Panc1 (cell line): ENCODE data around the gene ATP1B2. TPM values are rescaled to one million over a fixed set of nuclear protein-coding genes. Genes with fewer than 3 reads are reported as not detected.

ENCODE experiments used
- ATAC-seq: fragments of 200-7000 bp; cut with Tn5 transposase; 2 replicates; pipeline ENCODE4 v1.9.1; 2020; ENCODE audit warnings: mild to moderate bottlenecking, moderate library complexity
- BruUV-seq: library from RNA; stranded (reverse); fragments of 400-500 nt; replicated peaks from 2 replicates; lab custom pipeline; 2021; lab: Mats Ljungman, UMichigan
- CTCF ChIA-PET: fragments of 300-600 bp; sonication (Branson Sonifier 250); formaldehyde crosslinking; loops from one replicate; lab custom pipeline; 2022; ENCODE audit warnings: antibody characterized with exemption; lab: Charles Lee
- POLR2A ChIA-PET: fragments of 300-600 bp; sonication (Branson Sonifier 250); formaldehyde crosslinking; loops from one replicate; lab custom pipeline; 2022; ENCODE audit warnings: antibody characterized with exemption; lab: Charles Lee
- DNase-seq: peaks from one replicate; pipeline ENCODE4 v3.0.0-alpha.2; 2010; ENCODE audit warnings: low read depth, low spot score
- H3K27ac ChIP-seq: 2 replicates; pipeline ENCODE4 v1.5.1; 2011; ENCODE audit warnings: mild to moderate bottlenecking, low read length, inconsistent platforms
- H3K27me3 ChIP-seq: fragments of 200-500 bp; sonication (Bioruptor generic); 2 replicates; pipeline ENCODE4 v1.6.0; 2014; ENCODE audit warnings: low read length, inconsistent platforms; ENCODE audit not compliant: control insufficient read depth, insufficient read depth
- H3K36me3 ChIP-seq: fragments of 200-500 bp; sonication (Bioruptor generic); 2 replicates; pipeline ENCODE4 v1.5.1; 2014; ENCODE audit warnings: inconsistent platforms, mild to moderate bottlenecking, low read length, moderate library complexity; ENCODE audit not compliant: control insufficient read depth, insufficient read depth
- H3K4me1 ChIP-seq: 2 replicates; pipeline ENCODE4 v1.5.1; 2011; ENCODE audit warnings: inconsistent platforms, mild to moderate bottlenecking, low read length, moderate library complexity; ENCODE audit not compliant: control insufficient read depth, insufficient read depth
- H3K4me3 ChIP-seq, 2 experiments: 2 replicates each; pipeline ENCODE4 v1.5.1; 2011 to 2012; ENCODE audit warnings: low read depth in 2 of 2, low read length in 2 of 2, mild to moderate bottlenecking in 2 of 2, inconsistent platforms in 1 of 2, moderate library complexity in 1 of 2
- H3K9me3 ChIP-seq: fragments of 200-500 bp; sonication (Bioruptor generic); 2 replicates; pipeline ENCODE4 v1.5.1; 2014; ENCODE audit warnings: low read depth, mild to moderate bottlenecking, inconsistent platforms, low read length, moderate library complexity; ENCODE audit not compliant: control insufficient read depth, insufficient read depth
- POLR2AphosphoS5 ChIP-seq: IDR thresholded peaks from 2 replicates; pipeline ENCODE4 v1.6.1; 2012; ENCODE audit warnings: mild to moderate bottlenecking, low read depth, low read length, moderate library complexity
- SIN3A ChIP-seq: IDR thresholded peaks from 2 replicates; pipeline ENCODE4 v1.6.1; 2012; ENCODE audit warnings: low read depth, mild to moderate bottlenecking, low read length, moderate library complexity, borderline replicate concordance; ENCODE audit not compliant: insufficient read depth
- TCF7L2 ChIP-seq: IDR thresholded peaks from 2 replicates; pipeline ENCODE4 v1.6.1; 2011; ENCODE audit warnings: mild to moderate bottlenecking, low read depth, low read length, inconsistent platforms
- in situ Hi-C: cut with HindIII; loops from 2 replicates; pipeline ENCODE4 v1.10.0; 2016; ENCODE audit warnings: low sequenced_read_pairs, low pct_unique_long_range_greater_than_20kb
- intact Hi-C: fragments of 100-400 bp; cut with micrococcal nuclease; formaldehyde crosslinking; loops from one replicate; pipeline ENCODE4 v1.10.0; 2022; ENCODE audit not compliant: unreplicated experiment
- total RNA-seq: library from RNA; stranded (reverse); gene quantifications from one replicate; pipeline ENCODE4 v1.2.1, GENCODE V29; 2021; ENCODE audit not compliant: unreplicated experiment
- TF ChIP-seq, protein P1 (sequence below), 2 experiments: IDR thresholded peaks; 2 replicates each; pipeline ENCODE4 v1.6.1; 2011 to 2012; ENCODE audit warnings: low read depth in 2 of 2, control low read depth in 1 of 2, low read length in 1 of 2, mild to moderate bottlenecking in 1 of 2, moderate library complexity in 1 of 2; ENCODE audit not compliant: insufficient read depth in 1 of 2
- TF ChIP-seq, protein P2 (sequence below): fragments of 450-650 bp; IDR thresholded peaks from 2 replicates; pipeline ENCODE4 v1.5.1; 2017; ENCODE audit warnings: mild to moderate bottlenecking

Gene ATP1B2
- total RNA-seq, 1 experiment from 2014 or later, result 0.08 TPM

DNA sequence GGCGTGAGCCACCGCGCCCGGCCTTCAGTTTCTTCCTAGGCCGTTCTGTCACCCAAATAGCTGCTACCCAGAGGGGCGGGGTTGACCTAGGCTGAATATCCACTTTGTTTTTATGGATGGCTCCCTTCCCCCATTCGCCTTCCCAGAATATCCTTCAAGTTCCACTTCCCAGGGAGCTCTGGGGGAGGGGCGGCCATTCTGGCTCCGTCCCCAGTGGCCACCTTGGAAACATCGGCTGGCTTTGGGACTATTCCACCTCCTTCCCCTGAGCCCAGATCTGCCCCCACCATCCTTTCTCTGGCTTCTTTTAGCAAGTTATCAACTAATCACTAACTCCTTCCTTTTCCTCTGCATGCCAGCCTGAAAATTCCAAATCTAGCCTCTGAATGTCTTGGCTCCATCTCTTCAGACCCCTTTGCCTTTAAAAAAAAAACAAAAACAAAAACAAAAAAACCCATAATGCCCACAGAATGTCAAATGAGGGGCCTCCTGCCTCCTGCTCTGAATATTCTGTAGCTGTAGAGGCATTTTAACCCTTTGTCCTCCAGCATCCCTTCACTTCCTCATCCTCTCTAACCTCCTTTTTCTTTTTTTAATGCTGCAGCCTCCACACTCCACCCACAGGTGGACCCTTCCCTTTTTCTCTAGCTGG lies 6.4 kb downstream of the ATP1B2 start:
- no peak overlapping the region for H3K27ac ChIP-seq
- H3K4me3 ChIP-seq, result no peak overlapping the region
- in situ Hi-C loops, result no loop called here
- H3K27me3 ChIP-seq, result peaks cover 1% of the 10 kb centered on the region; the same call in 1 of the 2 replicates
- H3K4me1 ChIP-seq, result no peaks in the 10 kb centered on the region; the same call in 1 of the 2 replicates
- ATAC-seq (no peak), DNase-seq (no peak)
- ChIA-PET POLR2A (interaction anchor here (0.6 kb wide), 1 partner anchor 10 kb away, joined by 6 read pairs; no protein-coding TSS in a partner anchor), CTCF (interaction anchor here (1.0 kb wide), 1 partner anchor 15 kb away, joined by 3 read pairs; no protein-coding TSS in a partner anchor)
- no peaks in the 10 kb centered on the region for H3K9me3 ChIP-seq
- intact Hi-C loops, result no loop called here
- TF ChIP-seq, protein P1, sequence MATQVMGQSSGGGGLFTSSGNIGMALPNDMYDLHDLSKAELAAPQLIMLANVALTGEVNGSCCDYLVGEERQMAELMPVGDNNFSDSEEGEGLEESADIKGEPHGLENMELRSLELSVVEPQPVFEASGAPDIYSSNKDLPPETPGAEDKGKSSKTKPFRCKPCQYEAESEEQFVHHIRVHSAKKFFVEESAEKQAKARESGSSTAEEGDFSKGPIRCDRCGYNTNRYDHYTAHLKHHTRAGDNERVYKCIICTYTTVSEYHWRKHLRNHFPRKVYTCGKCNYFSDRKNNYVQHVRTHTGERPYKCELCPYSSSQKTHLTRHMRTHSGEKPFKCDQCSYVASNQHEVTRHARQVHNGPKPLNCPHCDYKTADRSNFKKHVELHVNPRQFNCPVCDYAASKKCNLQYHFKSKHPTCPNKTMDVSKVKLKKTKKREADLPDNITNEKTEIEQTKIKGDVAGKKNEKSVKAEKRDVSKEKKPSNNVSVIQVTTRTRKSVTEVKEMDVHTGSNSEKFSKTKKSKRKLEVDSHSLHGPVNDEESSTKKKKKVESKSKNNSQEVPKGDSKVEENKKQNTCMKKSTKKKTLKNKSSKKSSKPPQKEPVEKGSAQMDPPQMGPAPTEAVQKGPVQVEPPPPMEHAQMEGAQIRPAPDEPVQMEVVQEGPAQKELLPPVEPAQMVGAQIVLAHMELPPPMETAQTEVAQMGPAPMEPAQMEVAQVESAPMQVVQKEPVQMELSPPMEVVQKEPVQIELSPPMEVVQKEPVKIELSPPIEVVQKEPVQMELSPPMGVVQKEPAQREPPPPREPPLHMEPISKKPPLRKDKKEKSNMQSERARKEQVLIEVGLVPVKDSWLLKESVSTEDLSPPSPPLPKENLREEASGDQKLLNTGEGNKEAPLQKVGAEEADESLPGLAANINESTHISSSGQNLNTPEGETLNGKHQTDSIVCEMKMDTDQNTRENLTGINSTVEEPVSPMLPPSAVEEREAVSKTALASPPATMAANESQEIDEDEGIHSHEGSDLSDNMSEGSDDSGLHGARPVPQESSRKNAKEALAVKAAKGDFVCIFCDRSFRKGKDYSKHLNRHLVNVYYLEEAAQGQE (IDR thresholded peaks at IDR 0.05; ENCODE audit: insufficient read depth in 1 of 2, low read depth in 2 of 2, low read length in 1 of 2), result no peak
- TF ChIP-seq, protein P2, sequence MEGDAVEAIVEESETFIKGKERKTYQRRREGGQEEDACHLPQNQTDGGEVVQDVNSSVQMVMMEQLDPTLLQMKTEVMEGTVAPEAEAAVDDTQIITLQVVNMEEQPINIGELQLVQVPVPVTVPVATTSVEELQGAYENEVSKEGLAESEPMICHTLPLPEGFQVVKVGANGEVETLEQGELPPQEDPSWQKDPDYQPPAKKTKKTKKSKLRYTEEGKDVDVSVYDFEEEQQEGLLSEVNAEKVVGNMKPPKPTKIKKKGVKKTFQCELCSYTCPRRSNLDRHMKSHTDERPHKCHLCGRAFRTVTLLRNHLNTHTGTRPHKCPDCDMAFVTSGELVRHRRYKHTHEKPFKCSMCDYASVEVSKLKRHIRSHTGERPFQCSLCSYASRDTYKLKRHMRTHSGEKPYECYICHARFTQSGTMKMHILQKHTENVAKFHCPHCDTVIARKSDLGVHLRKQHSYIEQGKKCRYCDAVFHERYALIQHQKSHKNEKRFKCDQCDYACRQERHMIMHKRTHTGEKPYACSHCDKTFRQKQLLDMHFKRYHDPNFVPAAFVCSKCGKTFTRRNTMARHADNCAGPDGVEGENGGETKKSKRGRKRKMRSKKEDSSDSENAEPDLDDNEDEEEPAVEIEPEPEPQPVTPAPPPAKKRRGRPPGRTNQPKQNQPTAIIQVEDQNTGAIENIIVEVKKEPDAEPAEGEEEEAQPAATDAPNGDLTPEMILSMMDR, result no peak
- TF ChIP-seq SIN3A (no peak), POLR2AphosphoS5 (no peak), TCF7L2 (no peak)
- no TSS peak for BruUV-seq
- H3K36me3 ChIP-seq, result no peaks in the 10 kb centered on the region

DNA sequence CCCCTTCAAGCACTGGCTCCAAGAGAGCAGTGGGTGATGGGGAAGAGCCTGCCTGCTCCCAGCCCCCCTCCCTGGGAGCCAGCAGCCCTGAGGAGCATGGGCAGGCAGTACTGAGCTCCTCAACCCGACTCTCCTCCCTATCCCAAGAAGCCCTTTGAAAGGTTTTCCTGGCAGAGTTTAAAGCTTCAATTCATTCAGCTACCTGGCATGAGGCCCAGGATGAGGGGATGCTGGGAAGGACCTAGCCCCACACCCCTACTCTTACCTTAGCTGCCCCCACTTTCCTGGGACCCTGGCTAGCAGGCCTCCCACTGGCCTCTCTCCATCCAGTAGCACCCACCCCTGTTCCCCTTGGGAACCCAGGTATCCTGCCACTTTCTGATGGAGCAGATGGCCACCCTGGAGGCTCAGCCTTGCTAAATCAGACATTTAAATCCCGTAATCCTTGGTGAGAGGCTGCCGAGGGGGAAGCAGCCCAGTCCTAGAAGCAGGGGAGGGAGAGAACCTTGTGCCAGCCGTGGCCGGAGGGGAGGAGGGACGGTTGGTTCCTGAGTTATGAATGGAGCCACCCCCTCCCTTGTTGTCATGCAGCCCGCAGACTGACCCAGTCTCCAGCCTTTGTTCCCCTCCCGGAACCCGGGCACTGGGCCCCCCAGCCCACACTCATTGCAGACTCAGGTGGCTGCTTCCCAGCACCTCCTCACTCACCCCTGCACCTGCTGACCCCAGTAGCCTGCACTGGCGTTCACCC lies 17.1 kb downstream of the ATP1B2 start:
- H3K4me1 ChIP-seq, result no peaks in the 10 kb centered on the region
- H3K9me3 ChIP-seq, result no peaks in the 10 kb centered on the region
- no TSS peak for BruUV-seq
- DNase-seq (no peak), ATAC-seq (peak; percentile 53; the same call in 1 of the 2 replicates)
- H3K36me3 ChIP-seq, result peaks cover 6% of the 10 kb centered on the region
- intact Hi-C loops, result no loop called here
- TF ChIP-seq, protein P1 (IDR thresholded peaks at IDR 0.05; ENCODE audit: insufficient read depth in 1 of 2, low read depth in 2 of 2, low read length in 1 of 2), result no peak
- TF ChIP-seq POLR2AphosphoS5 (no peak), SIN3A (no peak), TCF7L2 (no peak)
- TF ChIP-seq, protein P2, result no peak
- H3K27me3 ChIP-seq, result no peaks in the 10 kb centered on the region
- no peak overlapping the region for H3K4me3 ChIP-seq
- no peak overlapping the region for H3K27ac ChIP-seq
- in situ Hi-C loops, result no loop called here
- ChIA-PET CTCF (interaction anchor here (0.6 kb wide), 1 partner anchor 9 kb away, joined by 3 read pairs; no protein-coding TSS in a partner anchor), POLR2A (interaction anchor here (0.6 to 0.7 kb wide), 2 partner anchors 11 to 37 kb away, joined by 3 to 6 read pairs; no protein-coding TSS in a partner anchor)
